Measurements from ENCODE around the gene GTF3A. TPM values are rescaled to one million over a fixed set of nuclear protein-coding genes. Genes with fewer than 3 reads are reported as not detected.

Gene GTF3A
- total RNA-seq, 1 donor from 2014 or later, result 65.7 TPM

DNA sequence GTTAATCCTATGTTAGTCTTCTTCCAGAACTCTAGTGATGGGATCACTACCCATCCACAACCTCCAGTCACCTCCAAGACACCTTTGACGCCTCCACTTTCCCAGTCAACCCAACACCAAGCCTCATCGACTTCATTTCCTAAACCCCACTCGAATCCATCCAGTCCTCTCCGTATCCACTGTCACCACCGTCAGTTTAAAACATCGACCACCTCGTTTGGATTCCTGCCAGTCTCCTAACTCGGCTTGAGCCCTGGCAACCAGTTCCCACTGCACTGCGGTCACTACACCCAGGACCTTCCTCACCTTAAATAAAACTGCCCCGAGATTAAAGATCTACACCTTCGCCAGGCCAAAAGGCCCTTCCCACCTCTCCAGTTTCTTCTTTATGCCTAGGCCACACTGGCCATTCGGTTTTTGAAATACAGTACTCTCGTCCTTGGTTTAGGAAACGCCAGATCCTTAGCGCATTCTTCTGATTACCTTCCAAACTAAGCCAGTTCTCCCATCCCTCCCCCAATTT lies 24.7 kb downstream of the GTF3A start:
- no peak for DNase-seq (ENCODE audit: low spot score)

DNA sequence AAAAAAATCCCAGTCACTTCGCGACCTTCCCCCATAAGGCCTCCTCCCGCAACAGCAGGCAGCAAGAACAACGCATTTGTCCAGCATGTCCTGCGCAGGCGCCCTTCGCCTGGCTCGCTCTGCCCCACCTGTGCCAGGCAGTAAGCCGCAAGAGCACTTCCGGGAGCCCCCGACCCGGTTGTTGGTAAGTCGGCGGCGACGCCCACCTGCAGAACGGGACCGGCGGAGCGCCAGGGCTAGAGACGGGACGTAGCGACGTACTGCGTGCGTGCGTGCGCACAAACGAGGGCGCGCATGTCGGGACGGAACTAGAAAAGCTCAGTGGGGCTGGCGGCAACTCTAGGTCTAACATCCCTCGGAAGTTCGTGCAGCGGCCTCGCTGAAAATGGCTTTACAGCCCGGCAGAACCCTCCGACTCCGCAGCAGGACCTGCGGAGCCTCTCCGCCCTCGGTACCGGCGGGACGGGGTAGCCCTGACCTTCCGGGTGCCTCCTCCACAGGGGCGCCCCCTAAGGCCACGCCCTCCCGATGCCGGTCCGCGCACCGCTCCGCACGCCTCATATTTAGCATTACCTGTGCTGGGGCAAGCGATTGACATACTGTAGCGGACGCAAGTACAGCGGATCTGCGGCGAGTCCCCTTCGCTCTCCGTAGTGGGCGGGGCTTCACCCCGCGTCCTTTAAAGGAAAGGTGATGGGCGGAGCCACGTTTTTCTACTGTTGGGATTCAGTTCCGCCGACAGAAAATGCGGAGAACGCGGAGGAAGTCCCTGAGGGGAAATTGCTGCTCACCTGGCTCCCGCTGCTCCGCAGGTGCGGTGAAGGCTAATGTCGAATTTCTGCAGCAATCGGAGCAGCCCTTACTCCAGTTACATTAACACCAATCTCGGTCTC lies 25.8 kb downstream of the GTF3A start, which contains the start of gene MTIF3:
Gene MTIF3 (minus strand): TSS at position 629 of the 893 bp plus-strand sequence. CDS start 10,116 bp downstream, outside the sequence.
- DNase-seq (ENCODE audit: low spot score), result peak; percentile 96

DNA sequence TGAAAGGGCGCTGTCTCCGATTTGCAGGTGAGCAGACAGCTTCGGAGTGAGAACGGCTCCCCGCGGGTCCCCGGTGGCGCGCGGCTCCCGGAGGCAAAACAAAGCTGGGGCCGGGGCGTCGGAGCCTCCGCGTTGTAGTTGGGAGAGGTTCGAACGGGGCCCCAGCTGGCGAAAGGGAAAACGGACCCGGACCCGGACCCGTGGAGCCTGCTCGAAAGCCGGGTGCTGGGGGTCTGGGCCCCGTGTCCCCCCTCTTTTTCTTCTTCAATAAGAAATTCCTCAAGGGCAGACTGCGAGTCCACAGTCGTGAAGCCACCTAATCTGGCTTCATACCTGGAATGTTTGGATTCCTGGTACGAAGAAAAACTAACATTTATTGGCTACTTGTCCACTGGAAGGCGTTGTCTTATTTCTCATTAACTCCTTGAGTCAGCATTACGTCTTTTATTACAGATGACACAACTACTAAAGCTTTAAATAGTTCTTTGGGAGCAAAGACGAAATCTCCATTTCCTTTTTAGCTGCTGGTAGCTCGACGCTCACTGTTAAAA lies 26.6 kb downstream of the GTF3A start:
- DNase-seq (ENCODE audit: low spot score), result peak; percentile 28

DNA sequence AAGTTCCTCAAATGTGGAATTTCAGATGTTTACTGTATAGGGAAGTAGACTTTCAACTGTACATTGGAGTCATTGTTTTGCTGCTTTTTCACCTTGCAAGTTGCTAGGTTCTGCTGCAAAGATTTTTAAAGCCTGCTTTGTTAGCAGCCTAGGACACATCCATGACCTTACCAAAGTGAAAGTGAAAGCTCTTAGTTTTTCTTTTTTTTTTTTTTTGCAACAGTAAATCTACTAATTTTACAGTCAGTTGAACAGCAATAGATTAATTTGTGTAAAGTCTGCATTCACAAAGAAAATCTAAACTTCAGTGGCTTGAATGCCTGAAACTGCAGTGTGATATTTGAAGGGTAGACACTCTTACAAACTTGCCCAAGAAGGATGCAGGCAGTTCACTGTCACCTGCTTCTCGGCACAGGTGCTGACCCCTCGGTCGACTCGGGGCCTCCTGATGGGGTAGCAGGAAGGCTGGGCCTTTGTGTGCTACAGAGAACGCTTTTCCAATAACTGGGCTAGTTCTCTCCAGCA lies 31.0 kb downstream of the GTF3A start:
- no peak for DNase-seq (ENCODE audit: low spot score)

DNA sequence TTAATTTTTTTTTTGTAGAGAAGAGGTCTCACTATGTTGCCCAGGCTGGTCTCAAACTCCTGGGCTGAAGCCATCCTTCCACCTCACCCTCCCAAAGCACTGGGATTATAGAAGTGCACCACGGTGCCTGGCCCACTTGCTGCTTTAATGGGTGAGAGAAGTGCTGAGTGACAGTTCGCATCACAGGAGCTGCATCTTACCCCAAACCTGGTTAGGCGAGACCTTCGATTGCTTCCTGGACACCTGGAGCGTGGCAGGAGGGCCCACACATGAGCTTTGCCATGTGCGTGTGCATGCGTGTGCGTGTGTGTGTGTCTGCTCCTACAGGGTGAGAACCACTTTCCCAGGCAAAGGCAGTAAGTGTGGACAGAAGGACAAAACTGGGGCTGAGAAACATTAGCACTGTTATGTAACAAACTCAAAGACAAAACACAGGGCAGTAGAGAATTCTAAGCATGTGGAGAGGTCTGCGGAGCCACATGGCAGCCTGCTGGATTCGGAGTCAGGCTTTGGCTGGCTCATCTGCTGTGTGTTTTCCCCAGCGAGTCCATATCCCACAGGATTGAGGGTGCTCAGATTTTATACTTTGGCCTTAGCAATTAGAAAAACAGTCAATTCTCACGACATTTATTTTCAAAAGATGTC lies 37.6 kb downstream of the GTF3A start:
- peak; percentile 27 for DNase-seq (ENCODE audit: low spot score)

DNA sequence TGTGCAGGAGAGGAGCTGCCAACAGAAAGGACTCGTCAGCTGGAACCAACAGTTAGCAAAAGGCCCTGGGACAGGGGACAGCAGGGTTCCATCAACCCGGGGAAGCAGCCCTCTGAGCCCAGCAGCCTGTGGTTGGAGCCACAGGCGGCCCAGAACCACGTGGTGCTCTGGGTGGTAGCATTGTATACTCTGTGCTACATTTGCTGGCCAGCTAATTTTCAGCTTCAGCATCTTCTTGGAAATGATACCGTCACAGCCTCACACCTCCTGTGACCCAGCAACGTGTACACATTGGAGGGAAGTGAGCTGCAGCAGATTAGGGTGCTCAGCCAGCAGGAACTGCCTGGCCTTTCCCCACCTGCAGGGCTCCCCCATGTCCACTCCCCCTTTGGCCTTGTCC lies 39.1 kb downstream of the GTF3A start:
- no peak for DNase-seq (ENCODE audit: low spot score)

DNA sequence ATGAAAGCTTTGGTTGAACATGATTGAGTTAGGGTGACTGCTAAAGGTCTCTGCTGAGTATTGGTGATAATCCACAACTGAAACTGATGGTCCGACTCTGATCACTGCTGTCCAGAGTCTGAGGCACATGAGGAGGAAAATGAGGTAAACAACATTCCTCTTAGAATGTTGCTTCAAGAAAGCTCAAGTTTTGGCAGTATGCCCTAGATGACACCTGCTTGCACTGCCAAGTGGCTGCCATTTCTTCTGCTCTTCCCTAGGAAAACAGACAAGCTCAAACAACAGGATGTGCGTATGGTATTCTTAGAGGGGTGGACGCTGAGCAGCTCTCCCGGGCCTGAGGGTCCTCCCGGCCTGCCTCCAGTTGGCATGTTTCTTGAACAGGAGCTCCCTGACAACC lies 41.2 kb downstream of the GTF3A start:
- no peak for DNase-seq (ENCODE audit: low spot score)

DNA sequence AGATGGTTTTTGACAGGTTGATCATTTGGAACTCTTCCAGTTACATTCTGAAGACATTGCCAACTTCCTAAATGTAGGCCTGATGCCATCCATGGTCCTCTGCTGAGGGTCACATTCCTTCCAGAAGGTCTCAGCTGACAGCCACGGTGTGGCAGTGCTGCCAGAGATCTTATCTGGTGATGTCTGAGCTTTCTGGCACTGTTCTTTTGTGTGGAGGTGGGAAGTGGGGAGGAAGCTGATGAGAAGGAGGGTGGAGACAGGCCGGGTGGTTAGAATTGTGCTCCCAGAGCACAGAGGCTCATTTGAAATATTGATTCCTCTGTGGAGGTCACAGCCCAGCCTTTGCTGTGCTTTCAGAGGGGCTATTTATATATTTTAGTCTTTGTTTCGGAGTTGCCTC lies 42.1 kb downstream of the GTF3A start:
- peak; percentile 30 for DNase-seq (ENCODE audit: low spot score)

DNA sequence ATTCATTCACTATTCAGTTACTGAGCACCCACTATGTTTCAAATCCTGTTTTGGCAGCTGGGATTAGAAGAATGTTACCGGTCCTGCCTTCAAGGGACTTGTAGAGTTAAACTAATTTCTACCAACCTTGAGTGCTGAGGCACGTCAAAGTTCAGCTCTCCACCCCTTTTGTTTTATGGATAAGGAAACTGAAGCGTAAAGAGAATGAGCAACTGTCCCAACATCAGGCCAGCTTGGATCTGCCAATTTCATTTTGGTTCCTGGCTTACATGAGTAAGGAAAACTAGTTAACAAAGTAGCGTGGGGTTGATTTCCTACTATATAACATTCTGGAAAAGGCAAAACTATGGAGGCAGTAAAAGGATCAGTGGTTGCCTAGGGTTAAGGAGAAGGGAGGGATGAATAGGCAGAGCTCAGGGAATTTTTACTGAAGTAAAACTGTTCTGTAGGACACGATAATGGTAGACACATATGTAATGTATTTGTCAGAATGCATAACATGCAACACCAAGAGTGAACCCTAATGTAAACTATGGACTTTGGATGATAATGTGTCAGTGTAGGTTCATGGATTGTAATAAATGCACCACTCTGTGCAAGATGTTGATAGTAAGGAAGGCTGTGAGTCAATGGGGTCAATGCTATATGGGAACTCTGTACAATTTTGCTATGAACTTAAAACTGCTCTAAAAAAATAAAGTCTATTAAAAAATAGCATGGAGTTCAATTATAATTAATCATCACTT lies 45.8 kb downstream of the GTF3A start:
- DNase-seq (ENCODE audit: low spot score), result no peak

DNA sequence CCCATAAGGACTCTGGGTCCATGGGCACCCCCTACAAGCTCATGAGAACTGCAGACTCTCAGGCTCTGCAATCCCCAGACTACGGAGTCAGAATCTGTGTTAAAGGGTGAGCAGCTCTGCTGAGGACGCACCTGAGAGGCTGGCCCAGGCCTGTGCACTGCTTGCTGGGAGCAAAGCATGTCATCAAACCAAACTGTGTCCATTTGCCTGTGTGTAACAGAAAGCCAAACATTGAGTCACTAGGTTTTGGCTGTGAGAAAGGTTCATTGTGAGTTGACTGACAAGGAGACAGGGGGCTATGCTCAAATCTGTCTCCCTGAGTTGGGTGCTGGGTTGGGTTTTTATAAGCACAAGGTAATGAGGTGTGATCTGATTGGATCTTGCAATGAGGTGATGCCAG lies 48.0 kb downstream of the GTF3A start:
- no peak for DNase-seq (ENCODE audit: low spot score)

DNA sequence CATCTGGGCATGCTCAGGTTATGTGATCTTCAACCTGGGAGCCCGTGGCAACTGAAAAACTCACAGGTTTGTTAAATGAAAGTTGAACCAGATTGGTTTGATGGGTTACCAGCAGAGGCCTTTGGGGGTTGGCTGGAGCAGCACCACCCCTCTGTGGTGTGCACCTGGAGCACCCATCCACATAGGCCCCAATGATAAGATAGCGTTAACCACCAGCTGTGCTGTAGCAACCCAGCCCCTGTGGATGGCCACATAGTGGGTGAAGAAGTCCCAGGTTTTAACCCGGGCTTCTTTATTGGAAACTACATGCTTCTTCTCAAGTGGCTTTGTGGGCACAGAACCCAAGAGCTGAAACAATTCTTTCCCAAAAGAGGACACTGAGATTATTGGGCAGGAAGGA lies 48.5 kb downstream of the GTF3A start:
- DNase-seq (ENCODE audit: low spot score), result no peak

DNA sequence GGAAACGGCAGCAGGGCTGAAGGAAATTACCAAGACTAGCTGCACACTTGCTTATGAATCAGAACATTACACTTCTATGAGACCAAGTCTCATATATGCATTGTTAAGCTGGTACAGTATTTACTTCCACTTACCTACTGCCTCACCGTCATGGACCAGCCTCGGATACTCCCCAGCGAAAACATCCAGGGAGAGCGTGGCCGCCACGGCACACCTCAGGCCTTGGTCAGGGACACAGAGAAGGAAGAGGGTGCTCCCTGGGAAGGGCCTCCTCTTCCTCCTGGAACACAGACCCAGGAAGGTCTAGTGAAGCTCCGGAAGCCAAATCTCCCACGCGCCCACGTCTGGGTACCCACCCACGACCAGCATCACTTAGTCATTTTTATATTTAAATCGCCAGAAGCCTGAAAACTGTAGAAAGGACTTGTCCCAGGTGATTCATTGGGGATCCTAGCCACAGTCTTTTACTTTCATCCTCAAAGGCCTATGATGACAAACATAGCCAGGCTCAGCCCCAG lies 50.4 kb downstream of the GTF3A start:
- DNase-seq (ENCODE audit: low spot score), result no peak

DNA sequence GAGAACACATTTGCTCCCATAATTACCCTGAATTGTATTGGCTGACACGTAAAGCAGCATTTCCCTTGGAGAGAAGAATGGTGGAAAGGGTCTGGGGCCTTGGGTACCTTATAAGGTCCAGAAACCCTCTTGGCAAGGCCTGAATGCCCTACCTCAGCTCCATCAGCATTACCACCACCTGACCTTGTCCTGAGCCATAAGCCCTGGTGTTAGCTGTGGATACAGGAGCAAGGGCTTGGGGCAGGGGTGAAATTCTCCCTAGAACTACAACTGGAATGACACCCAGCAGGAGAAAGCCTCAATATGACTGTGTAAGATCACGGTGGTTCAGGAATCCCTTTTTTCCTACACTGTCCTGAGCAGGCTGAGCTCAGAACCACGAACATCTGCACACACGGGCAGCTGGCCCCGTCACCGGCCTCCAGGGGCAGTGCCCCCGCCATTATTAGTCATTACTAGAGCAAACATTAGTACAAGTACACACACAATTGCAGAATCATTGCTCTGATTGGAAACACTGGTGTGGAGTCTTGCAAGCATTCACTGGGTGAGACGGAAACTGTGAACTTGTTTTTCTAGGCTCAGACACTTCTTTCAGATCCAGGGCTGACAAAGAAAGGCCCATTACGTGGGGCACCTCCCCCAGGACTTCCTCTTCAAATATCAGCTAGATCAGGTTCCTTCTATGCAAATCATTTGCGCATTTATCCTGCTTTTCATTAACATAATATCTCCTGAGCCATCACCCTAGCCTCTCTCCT lies 52.7 kb downstream of the GTF3A start:
- DNase-seq (ENCODE audit: low spot score), result peak; percentile 15

DNA sequence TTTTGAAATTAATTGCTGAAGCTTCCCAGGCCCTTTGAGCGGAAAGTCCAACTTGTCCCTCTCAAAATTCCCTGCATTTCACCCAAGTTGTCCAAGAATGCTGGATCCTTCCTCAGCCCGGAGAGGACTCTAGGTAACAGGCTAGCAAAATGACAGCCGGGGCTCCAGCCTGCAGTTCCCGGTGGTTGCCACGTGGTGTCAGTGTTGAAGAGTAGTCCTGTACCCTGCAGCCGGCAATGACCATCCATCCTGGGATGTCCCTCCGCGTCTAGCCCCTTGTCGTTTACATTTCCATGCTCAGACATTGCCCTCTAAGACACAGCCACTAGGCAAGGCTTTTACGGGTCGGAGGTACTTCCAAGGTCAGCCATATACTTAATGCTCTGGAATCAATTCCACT lies 57.3 kb downstream of the GTF3A start:
- peak; percentile 58 for DNase-seq (ENCODE audit: low spot score)

DNA sequence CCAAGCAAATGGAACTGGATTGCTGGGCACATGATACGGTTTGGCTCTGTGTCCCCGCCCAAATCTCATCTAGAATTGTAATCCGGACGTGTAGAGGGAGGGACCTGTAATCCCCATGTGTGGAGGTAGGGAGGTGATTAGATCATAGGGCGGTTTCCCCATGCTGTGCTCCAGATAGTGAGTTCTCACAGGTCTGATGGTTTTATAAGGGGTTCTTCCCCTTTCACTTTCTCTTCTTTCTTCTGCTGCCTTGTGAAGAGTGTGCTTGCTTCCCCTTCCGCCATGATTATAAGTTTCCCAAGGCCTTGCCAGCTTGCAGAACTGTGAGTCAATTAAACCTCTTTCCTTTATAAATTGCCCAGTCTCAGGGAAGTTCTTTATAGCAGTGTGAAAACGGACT lies 58.6 kb downstream of the GTF3A start:
- DNase-seq (ENCODE audit: low spot score), result no peak

DNA sequence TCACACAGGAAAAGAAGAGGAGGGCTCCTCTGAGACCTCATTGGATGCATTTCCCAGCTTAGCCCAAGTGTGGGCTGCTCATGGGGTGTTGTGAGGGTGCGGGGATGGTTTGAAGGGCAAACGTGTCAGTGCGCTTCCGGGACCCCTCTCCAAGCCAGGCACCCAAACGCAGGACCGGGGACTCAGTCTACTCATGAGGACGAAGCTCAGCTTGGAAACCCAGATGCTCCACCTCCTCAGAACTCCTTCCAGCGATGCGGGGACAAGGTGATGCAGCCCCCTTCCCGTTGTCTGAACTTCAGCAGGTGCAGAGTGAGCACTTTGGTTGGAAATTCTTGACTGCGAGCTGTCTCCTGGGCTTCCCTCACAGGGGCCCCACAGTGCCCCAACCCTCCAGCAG lies 59.0 kb downstream of the GTF3A start:
- DNase-seq (ENCODE audit: low spot score), result no peak
